GM18519 (cell line): ENCODE measurements around the gene HSF5.

Experiments
- ATAC-seq: cut with Tn5 transposase; IDR thresholded peaks from one replicate; pipeline ENCODE4 v1.9.1; 2021; ENCODE audit warnings: mild to moderate bottlenecking, moderate library complexity; ENCODE audit not compliant: unreplicated experiment, low FRiP score

HSF5 gene

GRCh38 chr17:58390884-58391283 is 97.3 kb downstream of the HSF5 start:
- ATAC-seq = no peak

GRCh38 chr17:58388302-58389190 is 99.7 kb downstream of the HSF5 start:
- no peak for ATAC-seq

GRCh38 chr17:58387834-58388233 is 100.4 kb downstream of the HSF5 start:
- ATAC-seq = no peak

GRCh38 chr17:58386708-58387107 is 101.5 kb downstream of the HSF5 start:
- no peak for ATAC-seq

GRCh38 chr17:58385359-58385899 is 102.8 kb downstream of the HSF5 start:
- ATAC-seq = no peak

- ATAC-seq = no peak
Observed at GRCh38 chr17:58384897-58385296, 103.3 kb downstream of the HSF5 start.

GRCh38 chr17:58383892-58384462 is 104.2 kb downstream of the HSF5 start:
- ATAC-seq = no peak

- no peak for ATAC-seq
Observed at GRCh38 chr17:58382872-58383242, 105.4 kb downstream of the HSF5 start.

GRCh38 chr17:58382108-58382871 is 105.9 kb downstream of the HSF5 start:
- ATAC-seq = no peak

GRCh38 chr17:58381124-58382035 is 106.8 kb downstream of the HSF5 start:
- ATAC-seq = no peak

- ATAC-seq = no peak
Observed at GRCh38 chr17:58380207-58381123, 107.7 kb downstream of the HSF5 start.

- no peak for ATAC-seq
Observed at GRCh38 chr17:58379511-58379824, 108.7 kb downstream of the HSF5 start.

GRCh38 chr17:58378733-58379510 is 109.3 kb downstream of the HSF5 start:
- ATAC-seq = no peak

GRCh38 chr17:58377661-58378060 is 110.5 kb downstream of the HSF5 start:
- ATAC-seq = no peak

GRCh38 chr17:58377093-58377601 is 111.1 kb downstream of the HSF5 start:
- no peak for ATAC-seq

GRCh38 chr17:58376472-58377000 is 111.7 kb downstream of the HSF5 start:
- ATAC-seq = no peak

GRCh38 chr17:58375811-58376210 is 112.4 kb downstream of the HSF5 start:
- no peak for ATAC-seq

GRCh38 chr17:58375256-58375655 is 113.0 kb downstream of the HSF5 start:
- ATAC-seq = no peak
